H9 (cell line): ENCODE measurements around the gene BAIAP2. TPM values are rescaled to one million over a fixed set of nuclear protein-coding genes. Genes with fewer than 3 reads are reported as not detected.

Experiments used
- DNase-seq: peaks from one replicate; pipeline ENCODE4 v3.0.0-alpha.2; 2017
- H2AFZ ChIP-seq: one replicate; pipeline ENCODE4 v1.6.1; 2013; ENCODE audit warnings: mild to moderate bottlenecking, low read length, control low read depth, moderate library complexity
- H2AK5ac ChIP-seq: 2 replicates; pipeline ENCODE4 v1.6.1; 2013; ENCODE audit warnings: low read length, control low read depth, mixed read lengths; ENCODE audit not compliant: insufficient read length
- H2BK120ac ChIP-seq: one replicate; pipeline ENCODE4 v1.6.1; 2013; ENCODE audit warnings: low read depth, mild to moderate bottlenecking, low read length, control low read depth, inconsistent platforms; ENCODE audit not compliant: poor library complexity, severe bottlenecking
- H2BK12ac ChIP-seq: 2 replicates; pipeline ENCODE4 v1.6.1; 2013; ENCODE audit warnings: low read length, control low read depth, mixed read lengths, low read depth; ENCODE audit not compliant: insufficient read length
- H2BK15ac ChIP-seq: 2 replicates; pipeline ENCODE4 v1.6.1; 2013; ENCODE audit warnings: low read depth, low read length, control low read depth
- H2BK20ac ChIP-seq: one replicate; pipeline ENCODE4 v1.6.1; 2013; ENCODE audit warnings: low read depth, mild to moderate bottlenecking, low read length, control low read depth, inconsistent platforms; ENCODE audit not compliant: poor library complexity, severe bottlenecking
- H2BK5ac ChIP-seq: 2 replicates; pipeline ENCODE4 v1.6.1; 2013; ENCODE audit warnings: low read length, control low read depth, mixed read lengths; ENCODE audit not compliant: insufficient read length
- H3K14ac ChIP-seq: 2 replicates; pipeline ENCODE4 v1.6.1; 2013; ENCODE audit warnings: low read length, control low read depth; ENCODE audit not compliant: insufficient read depth
- H3K18ac ChIP-seq: 2 replicates; pipeline ENCODE4 v1.6.1; 2013; ENCODE audit warnings: low read depth, mild to moderate bottlenecking, mixed read lengths, low read length, control low read depth; ENCODE audit not compliant: insufficient read length
- H3K23ac ChIP-seq: 2 replicates; pipeline ENCODE4 v1.6.1; 2013; ENCODE audit warnings: low read length, control low read depth, mixed read lengths, low read depth; ENCODE audit not compliant: insufficient read length
- H3K23me2 ChIP-seq: 2 replicates; pipeline ENCODE4 v1.6.1; 2013; ENCODE audit warnings: low read depth, mild to moderate bottlenecking, mixed read lengths, low read length, control low read depth; ENCODE audit not compliant: insufficient read length, poor library complexity, severe bottlenecking
- H3K27ac ChIP-seq: 2 replicates; pipeline ENCODE4 v1.5.1; 2013; ENCODE audit warnings: low read length, control low read depth, mixed read lengths, low read depth; ENCODE audit not compliant: insufficient read length
- H3K27me3 ChIP-seq: 2 replicates; pipeline ENCODE4 v1.6.1; 2013; ENCODE audit warnings: low read length, control low read depth, inconsistent platforms; ENCODE audit not compliant: insufficient read depth
- H3K4ac ChIP-seq: 2 replicates; pipeline ENCODE4 v1.6.1; 2013; ENCODE audit warnings: low read depth, mild to moderate bottlenecking, control low read depth, inconsistent platforms, low read length, moderate library complexity
- H3K4me1 ChIP-seq: 2 replicates; pipeline ENCODE4 v1.6.1; 2013; ENCODE audit warnings: low read length, control low read depth, inconsistent platforms; ENCODE audit not compliant: insufficient read depth
- H3K4me2 ChIP-seq: 2 replicates; pipeline ENCODE4 v1.6.1; 2013; ENCODE audit warnings: low read length, control low read depth, mixed read lengths; ENCODE audit not compliant: insufficient read length, insufficient read depth
- H3K56ac ChIP-seq: 2 replicates; pipeline ENCODE4 v1.6.1; 2013; ENCODE audit warnings: low read depth, mild to moderate bottlenecking, mixed read lengths, low read length, control low read depth; ENCODE audit not compliant: insufficient read length
- H3K79me1 ChIP-seq: 2 replicates; pipeline ENCODE4 v1.6.1; 2013; ENCODE audit warnings: low read depth, mild to moderate bottlenecking, moderate library complexity, low read length, control low read depth, inconsistent platforms; ENCODE audit not compliant: insufficient read depth, poor library complexity, severe bottlenecking
- H3K79me2 ChIP-seq: 2 replicates; pipeline ENCODE4 v1.6.1; 2013; ENCODE audit warnings: low read length, control low read depth, inconsistent platforms; ENCODE audit not compliant: insufficient read depth
- H3K9ac ChIP-seq: 2 replicates; pipeline ENCODE4 v1.6.1; 2013; ENCODE audit warnings: low read length, control low read depth, mixed read lengths; ENCODE audit not compliant: insufficient read length; ENCODE audit errors: extremely low read depth
- H3K9me3 ChIP-seq: one replicate; pipeline ENCODE4 v1.6.1; 2013; ENCODE audit warnings: low read depth, low read length, inconsistent platforms; ENCODE audit not compliant: control insufficient read depth
- H3T11ph ChIP-seq: one replicate; pipeline ENCODE4 v1.6.1; 2013; ENCODE audit warnings: mild to moderate bottlenecking, low read length, control low read depth, inconsistent platforms
- H4K20me1 ChIP-seq: one replicate; pipeline ENCODE4 v1.6.1; 2013; ENCODE audit not compliant: control insufficient read depth, insufficient read length, insufficient read depth
- H4K5ac ChIP-seq: 2 replicates; pipeline ENCODE4 v1.6.1; 2013; ENCODE audit warnings: low read depth, mild to moderate bottlenecking, mixed read lengths, low read length, control low read depth; ENCODE audit not compliant: insufficient read length
- H4K8ac ChIP-seq: replicated peaks from 2 replicates; pipeline ENCODE4 v1.6.1; 2013; ENCODE audit warnings: low read length, control low read depth, mixed read lengths, low read depth; ENCODE audit not compliant: insufficient read length
- H4K91ac ChIP-seq: 2 replicates; pipeline ENCODE4 v1.6.1; 2013; ENCODE audit warnings: low read depth, mild to moderate bottlenecking, moderate library complexity, mixed read lengths, low read length, control low read depth; ENCODE audit not compliant: insufficient read length
- H3K27ac Mint-ChIP-seq, 3 experiments: 2 replicates in 2 of 3; 3 replicates in 1 of 3; pipeline ENCODE4 v1.8.0; 2020 to 2021; ENCODE audit warnings: mixed read lengths in 3 of 3, mild to moderate bottlenecking in 1 of 3, moderate library complexity in 1 of 3
- H3K27me3 Mint-ChIP-seq: 2 replicates; pipeline ENCODE4 v1.8.0; 2021; ENCODE audit warnings: low read depth, mild to moderate bottlenecking, moderate library complexity, mixed read lengths
- H3K36me3 Mint-ChIP-seq, 3 experiments: 2 replicates in 2 of 3; 3 replicates in 1 of 3; pipeline ENCODE4 v1.8.0; 2020 to 2021; ENCODE audit warnings: low read depth in 3 of 3, mixed read lengths in 3 of 3; ENCODE audit not compliant: insufficient read depth in 1 of 3
- H3K4me1 Mint-ChIP-seq, 2 experiments: 2 replicates each; pipeline ENCODE4 v1.8.0; 2020; ENCODE audit warnings: mixed read lengths in 2 of 2
- H3K4me3 Mint-ChIP-seq, 2 experiments: 2 replicates in 1 of 2; 3 replicates in 1 of 2; pipeline ENCODE4 v1.8.0; 2020 to 2021; ENCODE audit warnings: mild to moderate bottlenecking in 2 of 2, mixed read lengths in 2 of 2, moderate library complexity in 1 of 2
- H3K9me3 Mint-ChIP-seq, 2 experiments: 2 replicates in 1 of 2; 3 replicates in 1 of 2; pipeline ENCODE4 v1.8.0; 2020; ENCODE audit warnings: mild to moderate bottlenecking in 2 of 2, mixed read lengths in 2 of 2, moderate library complexity in 1 of 2
- WGBS: extraction: QIAGEN DNeasy Blood & Tissue Kit; methylation state at CpG from one replicate; pipeline ENCODE4 v1.1.7; 2013; ENCODE audit warnings: missing lambda C conversion rate, low lambda C conversion rate, mixed read lengths; ENCODE audit not compliant: insufficient read length; ENCODE audit errors: extremely low coverage; 5-methylcytosine and 5-hydroxymethylcytosine counted together
- total RNA-seq: library from RNA; stranded (reverse); gene quantifications from 2 replicates; pipeline ENCODE4 v1.2.1, GENCODE V29; 2021
- TF ChIP-seq, protein P1 (sequence below): fragments of 200-600 bp; sonication (generic); conservative IDR thresholded peaks from 3 replicates; pipeline ENCODE4 v1.8.0; 2021; ENCODE audit warnings: antibody characterized with exemption, mild to moderate bottlenecking

Gene BAIAP2
- total RNA-seq, 1 experiment from 2014 or later: 27.8 TPM

- Histone ChIP-seq H2BK120ac (no peak overlapping the region), H2BK12ac (no peak overlapping the region), H3K79me1 (no peaks in the 10 kb centered on the region), H3K18ac (no peak overlapping the region), H3K4me1 (no peaks in the 10 kb centered on the region), H3K23me2 (no peaks in the 10 kb centered on the region), H4K91ac (no peak overlapping the region), H2BK20ac (no peak overlapping the region), H3K4me2 (no peak overlapping the region), H3K27ac (no peak overlapping the region), H2AFZ (no peak overlapping the region), H3K27me3 (no peaks in the 10 kb centered on the region), H2BK15ac (no peak overlapping the region), H3K4ac (no peak overlapping the region), H3K79me2 (no peaks in the 10 kb centered on the region), H4K20me1 (no peaks in the 10 kb centered on the region), H2BK5ac (no peak overlapping the region), H4K5ac (no peak overlapping the region), H3T11ph (no peak overlapping the region), H3K14ac (no peak overlapping the region), H3K23ac (no peak overlapping the region), H4K8ac (no peak overlapping the region), H2AK5ac (no peak overlapping the region), H3K9ac (no peak overlapping the region), H3K56ac (no peak overlapping the region), H3K9me3 (no peaks in the 10 kb centered on the region)
- no peak overlapping the region for H3K27ac Mint-ChIP-seq
- no CpG with 5 or more reads among the region's 28 CpGs for WGBS
- TF ChIP-seq, protein P1, sequence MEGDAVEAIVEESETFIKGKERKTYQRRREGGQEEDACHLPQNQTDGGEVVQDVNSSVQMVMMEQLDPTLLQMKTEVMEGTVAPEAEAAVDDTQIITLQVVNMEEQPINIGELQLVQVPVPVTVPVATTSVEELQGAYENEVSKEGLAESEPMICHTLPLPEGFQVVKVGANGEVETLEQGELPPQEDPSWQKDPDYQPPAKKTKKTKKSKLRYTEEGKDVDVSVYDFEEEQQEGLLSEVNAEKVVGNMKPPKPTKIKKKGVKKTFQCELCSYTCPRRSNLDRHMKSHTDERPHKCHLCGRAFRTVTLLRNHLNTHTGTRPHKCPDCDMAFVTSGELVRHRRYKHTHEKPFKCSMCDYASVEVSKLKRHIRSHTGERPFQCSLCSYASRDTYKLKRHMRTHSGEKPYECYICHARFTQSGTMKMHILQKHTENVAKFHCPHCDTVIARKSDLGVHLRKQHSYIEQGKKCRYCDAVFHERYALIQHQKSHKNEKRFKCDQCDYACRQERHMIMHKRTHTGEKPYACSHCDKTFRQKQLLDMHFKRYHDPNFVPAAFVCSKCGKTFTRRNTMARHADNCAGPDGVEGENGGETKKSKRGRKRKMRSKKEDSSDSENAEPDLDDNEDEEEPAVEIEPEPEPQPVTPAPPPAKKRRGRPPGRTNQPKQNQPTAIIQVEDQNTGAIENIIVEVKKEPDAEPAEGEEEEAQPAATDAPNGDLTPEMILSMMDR: no peak
- no peak for DNase-seq
- peaks cover 1% of the 10 kb centered on the region; the same call in 1 of the 2 replicates for H3K27me3 Mint-ChIP-seq
- H3K4me1 Mint-ChIP-seq: peaks cover 0 to 9% of the 10 kb centered on the region in 2 experiments; a peak in 2 of 4 replicates
- H3K4me3 Mint-ChIP-seq: no peak overlapping the region
- H3K36me3 Mint-ChIP-seq: peaks cover 0 to 7% (median 0%) of the 10 kb centered on the region in 3 experiments; a peak in 3 of 7 replicates
- H3K9me3 Mint-ChIP-seq: peaks cover 15 to 17% of the 10 kb centered on the region in 2 experiments
Measured at GRCh38 chr17:81135505-81136278, 100.7 kb downstream of the BAIAP2 start.
